ENCODE measurements around the gene HABP4.
A peak's percentile ranks its signal among the peaks of the same experiment; 100 is the strongest.

The HABP4 gene, protein sequence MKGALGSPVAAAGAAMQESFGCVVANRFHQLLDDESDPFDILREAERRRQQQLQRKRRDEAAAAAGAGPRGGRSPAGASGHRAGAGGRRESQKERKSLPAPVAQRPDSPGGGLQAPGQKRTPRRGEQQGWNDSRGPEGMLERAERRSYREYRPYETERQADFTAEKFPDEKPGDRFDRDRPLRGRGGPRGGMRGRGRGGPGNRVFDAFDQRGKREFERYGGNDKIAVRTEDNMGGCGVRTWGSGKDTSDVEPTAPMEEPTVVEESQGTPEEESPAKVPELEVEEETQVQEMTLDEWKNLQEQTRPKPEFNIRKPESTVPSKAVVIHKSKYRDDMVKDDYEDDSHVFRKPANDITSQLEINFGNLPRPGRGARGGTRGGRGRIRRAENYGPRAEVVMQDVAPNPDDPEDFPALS

DNA sequence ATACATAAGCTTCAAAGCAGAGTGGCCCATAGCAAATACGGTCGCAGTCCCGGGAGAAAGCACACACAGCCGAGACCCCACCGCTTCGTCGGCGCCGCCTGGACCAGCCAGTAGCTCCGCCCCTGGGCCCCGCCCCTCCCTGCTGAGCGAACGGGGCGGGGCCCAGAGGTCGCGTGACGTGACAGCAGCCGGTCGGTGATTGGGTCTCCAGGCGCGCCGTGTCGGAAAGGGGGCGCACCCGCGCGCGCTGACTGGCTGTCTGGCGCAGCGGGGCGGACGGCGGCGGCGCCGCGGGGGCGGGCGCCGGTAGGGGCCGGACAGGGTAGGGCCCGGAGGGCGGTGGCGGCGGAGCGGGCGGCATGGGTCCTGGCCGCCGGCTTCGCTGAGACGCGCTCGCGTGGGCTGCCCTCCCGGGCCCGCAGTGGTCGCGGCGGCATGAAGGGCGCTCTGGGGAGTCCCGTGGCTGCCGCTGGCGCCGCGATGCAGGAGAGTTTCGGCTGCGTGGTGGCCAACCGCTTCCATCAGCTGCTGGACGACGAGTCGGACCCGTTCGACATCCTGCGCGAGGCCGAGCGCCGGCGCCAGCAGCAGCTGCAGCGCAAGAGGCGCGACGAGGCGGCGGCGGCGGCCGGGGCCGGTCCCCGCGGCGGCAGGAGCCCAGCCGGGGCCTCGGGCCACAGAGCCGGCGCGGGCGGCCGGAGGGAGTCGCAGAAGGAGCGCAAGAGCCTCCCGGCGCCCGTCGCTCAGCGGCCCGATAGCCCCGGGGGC lies at the start of gene HABP4:
HABP4 (plus strand) TSS at position 325 of the 768 bp plus-strand sequence; CDS start at position 436, 111 bp downstream.
- DNase-seq, result peak; percentile 96

DNA sequence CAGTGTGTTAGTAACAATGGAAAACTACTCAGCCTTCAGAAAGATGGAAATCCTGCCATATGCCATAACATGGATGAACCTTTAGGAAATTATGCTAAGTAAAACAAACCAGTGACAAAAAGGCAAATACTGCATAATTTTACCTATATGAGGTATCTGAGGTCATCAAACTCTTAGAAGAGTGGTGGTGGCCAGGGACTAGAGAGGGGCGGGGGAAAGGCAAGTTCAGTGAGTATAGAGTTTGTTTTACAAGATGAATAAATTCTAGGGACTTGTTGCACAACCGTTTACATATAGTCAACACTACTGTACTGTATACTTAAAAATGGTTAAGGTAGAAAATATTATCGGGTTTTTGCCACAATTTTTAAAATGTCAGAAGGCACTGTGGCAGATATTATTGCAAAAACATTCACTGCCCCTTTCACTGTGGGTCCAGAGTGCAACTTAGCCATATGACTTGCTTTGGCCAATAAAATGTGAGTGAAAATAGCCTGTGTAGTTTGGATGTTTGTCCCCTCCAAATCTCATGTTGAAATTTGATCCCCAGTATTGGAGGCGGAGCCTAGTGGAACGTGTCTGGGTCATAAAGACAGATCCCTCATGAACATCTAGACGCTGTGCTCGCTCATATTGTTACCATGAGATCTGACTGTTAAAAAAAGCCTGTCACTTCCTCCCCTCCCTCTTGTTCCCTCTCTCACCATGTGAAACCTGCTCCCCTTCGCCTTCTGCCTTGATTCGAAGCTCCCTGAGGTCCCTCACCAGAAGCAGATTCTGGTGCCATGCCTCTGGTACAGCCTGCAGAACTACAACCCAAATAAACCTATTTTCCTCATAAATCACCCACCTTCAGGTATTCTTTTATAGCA lies 41.3 kb upstream of the HABP4 start:
- no peak for DNase-seq

DNA sequence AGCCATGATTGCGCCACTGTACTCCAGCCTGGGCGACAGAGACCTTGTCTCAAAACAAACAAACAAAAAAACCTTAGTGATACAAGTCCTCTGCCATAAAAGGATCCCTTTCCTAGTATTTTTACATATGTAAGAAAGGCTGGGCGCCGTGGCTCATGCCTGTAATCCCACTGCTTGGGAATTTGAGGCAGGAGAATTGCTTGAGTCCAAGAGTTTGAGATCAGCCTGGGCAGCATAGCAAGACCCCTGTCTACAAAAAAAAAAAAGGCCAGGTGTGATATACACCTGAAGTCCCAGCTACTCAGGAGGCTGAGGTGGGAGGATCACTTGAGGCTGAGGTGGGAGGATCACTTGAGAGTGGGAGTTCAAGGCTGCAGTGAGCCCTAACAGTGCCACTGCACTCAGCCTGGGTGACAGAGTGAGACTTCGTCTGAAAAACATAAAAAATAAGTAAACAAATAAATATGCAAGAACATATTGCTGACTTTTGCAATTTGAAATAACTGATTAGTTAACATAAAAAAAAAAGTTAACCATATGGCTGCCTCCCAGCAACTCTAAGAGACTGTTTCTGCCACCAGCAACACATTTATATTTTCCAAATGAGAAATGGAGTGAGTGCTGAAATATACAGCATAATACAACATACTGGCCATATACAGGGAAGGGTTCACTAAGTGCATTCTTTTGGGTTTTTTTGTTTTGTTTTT lies 38.7 kb upstream of the HABP4 start:
- peak; percentile 22 for DNase-seq

DNA sequence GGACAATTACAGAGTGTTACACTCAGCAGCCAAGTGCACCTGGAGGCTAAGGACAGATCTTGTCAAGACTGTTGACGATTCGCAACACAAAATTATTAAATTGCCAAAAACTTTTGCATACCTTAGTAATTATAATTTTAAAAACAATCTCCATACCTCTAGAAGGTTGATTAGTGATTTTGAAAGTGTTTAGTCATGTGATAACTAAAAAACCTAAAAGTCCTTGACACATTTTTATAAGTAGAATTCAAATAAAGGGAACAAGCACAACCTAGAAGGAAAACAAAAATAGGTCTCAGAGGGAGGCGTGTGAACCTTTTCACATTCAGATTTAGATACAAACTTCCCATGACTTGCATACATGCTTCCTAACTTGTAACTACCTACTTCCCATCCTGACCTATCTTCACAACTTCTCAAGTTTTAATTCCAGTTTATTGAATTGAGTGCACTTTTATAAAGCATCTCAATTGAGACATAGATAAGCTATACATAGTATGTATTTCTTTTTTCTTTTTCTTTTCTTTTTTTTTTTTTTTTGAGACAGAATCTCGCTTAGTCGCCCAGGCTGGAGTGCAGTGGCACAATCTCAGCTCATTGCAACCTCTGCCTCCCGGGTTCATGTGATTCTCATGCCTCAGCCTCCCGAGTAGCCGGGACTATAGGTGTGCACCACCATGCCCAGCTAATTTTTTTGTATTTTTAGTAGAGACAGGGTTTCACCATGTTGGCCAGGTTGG lies 37.6 kb upstream of the HABP4 start:
- DNase-seq, result no peak

DNA sequence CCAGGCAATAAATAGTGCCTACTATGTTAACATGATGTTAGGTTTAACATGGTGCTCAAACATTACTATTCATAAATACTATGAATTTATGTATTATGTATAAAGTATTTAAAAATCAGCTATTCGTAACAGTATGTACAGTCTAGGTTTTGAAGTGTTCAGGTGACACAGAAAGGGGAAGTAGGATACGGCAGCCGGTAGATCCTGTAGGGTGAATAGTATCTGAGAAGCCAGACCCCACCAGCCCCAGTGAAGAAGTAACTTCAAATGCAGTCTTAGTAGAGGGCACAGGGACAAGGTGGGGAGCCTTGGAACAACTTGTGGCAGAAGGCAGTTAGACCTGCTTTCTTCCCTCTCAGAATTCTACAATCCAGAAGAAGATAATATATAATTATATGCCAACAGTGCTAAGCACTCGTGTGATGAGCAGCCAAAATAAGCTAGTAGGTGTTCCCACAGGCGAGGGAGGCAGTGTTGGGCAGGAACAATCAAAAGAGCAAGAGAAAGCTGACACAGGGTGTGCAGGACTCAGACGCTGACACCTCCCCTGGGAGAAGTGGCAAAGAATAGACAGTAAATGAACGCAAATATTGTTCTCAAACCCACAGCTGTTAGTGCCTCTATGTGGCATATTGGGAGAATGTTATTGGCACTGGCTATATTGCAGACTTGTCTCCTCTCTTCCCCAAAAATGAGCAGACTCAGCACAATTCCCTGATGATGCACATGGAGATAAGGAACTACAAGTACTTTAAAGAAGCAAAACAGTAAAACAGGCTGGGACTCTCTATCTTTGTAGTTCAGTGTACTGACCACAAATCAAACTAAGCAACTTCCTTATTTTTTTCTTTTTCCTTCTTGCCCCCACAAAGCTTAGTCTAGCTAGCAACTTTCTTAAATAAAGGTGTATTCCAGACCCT lies 36.4 kb upstream of the HABP4 start:
- no peak for DNase-seq

DNA sequence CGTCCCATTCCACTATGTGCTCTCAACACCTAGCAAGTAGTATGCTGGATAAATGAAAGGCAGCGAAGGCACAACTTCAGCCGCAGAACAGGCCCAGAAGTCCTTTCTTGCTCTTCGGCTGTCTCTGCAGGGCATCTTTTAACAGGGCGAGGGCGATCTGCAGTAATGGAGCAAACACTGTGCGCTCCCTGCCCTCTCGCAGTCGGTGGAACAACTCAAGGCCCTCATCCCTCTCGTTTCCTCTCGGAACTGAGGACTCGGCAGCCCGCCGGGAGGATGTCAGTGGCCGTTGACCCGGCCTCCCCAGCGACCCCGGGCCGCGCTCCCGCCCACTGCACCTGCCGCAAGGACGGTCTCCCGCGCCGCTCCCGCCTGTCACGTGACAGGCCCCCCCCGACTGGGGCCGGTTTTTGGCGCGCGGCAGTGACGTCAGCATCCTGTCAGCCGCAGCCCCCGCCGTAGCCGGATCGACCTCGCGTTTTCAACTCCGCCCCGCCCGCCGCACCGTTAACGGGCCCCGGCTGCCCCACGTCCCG lies 32.9 kb upstream of the HABP4 start:
- peak; percentile 92 for DNase-seq

DNA sequence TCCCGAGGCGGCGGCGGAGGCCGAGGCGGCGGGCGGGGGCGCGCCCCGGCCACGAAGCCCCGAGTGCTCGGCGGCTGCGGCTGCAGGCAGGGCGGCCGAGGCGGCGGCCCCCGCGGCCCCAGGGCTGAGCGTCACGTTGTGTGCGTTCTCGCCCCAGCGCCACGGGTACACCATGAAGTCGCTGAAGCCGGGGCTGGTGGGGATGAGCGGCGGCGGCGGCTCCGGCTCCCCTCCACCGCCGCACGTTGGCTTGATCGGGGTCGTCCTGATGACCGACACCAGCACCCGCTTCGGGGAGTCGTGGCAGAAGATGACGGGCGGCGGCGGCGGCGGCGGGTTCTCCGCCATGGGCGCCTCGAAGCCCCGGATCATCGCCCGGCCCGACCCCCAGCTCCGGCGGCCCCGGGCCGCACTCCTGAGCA lies 32.3 kb upstream of the HABP4 start:
- DNase-seq, result no peak

DNA sequence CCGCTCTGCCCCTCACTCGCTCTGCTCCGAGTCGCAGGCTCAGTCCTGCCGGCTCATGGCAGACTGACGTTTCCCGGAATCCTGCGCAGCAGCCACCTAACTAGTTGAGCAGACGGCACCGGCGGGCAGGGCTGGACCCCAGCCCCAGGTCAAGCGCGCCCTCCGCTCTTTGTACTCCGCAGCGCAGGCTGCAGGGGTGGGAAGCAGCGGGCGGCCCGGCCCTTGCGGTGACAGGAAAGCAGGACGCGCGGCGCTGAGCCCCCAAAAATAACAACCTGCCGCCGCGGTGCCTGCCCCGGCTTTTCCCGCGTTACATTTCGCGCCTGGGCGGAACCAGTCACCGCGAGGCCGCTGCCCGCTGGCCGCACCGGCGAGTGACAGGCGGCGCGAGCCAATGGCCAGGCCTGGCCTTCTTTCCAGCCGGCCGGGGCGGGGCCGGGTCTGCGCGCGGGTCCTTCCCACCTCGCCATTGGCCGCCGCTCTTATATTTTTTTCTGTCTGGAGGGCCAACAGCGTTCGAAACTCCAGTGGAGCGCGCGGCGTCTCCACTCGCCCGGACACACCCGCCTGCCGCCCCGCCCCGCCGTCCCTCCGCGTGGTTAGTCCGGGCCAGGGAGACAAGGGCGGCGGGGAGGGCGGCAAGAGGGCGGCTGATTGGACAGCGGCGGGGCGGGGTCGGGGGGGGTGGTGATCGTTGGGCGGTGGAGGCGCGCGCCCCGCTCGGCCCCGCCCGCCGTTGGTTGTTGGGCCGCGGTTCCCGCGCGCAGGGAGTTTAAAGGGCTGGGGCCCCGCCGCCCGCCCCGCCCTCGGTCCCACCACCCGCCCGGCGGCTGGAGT lies 31.7 kb upstream of the HABP4 start, which contains the start of gene ZNF367:
ZNF367 (minus strand) TSS at position 288 of the 837 bp plus-strand sequence. CDS start 338 bp downstream, outside the sequence.
- peak; percentile 98 for DNase-seq

DNA sequence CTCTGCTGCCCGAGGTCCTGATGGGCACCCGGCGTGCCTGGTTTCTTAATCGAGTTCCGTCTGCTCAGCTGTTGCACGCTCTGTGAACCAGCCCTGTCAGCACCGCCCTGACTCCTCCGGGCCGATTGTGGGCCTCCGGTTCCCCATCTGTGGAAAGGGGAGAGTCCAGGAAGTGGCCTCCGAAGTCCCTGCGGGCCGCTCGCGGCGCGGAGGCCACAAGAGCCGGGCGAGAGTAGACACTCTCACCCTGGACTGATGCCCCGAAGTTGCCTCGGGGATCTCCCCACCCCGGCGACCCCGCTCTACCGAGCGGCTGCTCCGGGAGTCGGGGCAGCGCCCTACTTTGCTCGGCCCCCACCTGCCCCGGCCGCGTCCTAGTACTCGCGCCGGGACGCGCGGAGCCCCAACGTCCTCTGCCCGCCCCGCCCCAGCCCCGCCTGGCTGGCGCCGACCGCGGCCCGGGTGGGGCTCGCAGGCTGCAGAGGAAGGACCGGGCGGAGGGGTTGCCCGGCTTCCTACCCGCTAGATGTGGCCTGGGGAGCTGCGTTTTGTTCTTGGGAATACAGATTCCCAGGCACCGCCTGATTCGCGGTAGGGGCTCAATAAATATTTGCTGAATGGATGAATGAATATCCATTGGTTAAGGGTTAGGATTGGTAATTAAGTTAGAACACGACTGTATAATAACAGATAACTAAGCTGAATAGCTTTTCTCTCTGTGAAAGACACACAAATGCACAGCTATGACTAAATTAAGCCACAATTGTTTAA lies 30.9 kb upstream of the HABP4 start:
- DNase-seq, result peak; percentile 83

DNA sequence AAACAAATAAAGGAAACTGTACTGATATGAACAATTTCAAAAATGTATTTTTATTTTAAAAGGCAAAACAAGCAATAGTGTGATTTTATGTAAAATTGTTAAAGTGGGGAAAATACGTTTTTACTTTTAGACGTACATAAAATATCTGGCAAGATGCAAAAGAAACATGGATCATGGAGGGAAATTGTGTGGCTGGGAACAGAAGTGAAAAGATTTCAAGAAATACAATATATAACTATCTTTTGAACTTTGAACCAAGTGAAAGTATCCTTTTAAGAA lies 30.3 kb upstream of the HABP4 start:
- DNase-seq, result no peak

DNA sequence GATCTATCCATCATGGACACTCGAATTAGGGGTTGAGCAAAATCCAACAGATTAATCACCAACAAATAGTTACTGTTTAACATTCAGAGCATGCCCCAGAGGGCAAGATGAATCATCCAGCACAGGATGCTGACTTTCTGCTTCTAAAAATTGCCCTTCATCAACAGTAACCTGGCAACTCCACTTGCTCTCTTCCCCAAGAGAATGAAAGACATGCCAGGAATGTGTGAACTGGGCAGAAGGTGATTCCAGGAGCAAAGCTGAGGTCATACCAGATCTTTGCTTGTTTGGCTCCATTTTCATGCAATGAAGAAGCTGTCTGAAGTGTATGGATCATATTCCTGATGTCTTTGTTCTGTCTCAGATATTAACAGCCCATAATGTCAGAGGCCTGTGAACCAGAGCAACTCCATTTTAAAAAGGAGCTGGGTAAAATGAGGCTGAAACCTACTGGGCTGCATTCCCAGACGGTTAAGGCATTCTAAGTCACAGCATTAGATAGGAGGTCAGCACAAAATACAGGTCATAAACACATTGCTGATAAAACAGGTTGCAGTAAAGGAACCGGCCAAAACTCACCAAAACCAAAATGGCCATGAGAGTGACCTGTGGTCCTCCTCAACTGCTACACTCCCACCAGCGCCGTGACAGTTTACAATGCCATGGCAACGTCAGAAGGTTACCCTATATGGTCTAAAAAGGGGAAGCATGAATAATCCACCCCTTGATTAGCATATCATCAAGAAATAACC lies 29.3 kb upstream of the HABP4 start:
- DNase-seq, result peak; percentile 73

DNA sequence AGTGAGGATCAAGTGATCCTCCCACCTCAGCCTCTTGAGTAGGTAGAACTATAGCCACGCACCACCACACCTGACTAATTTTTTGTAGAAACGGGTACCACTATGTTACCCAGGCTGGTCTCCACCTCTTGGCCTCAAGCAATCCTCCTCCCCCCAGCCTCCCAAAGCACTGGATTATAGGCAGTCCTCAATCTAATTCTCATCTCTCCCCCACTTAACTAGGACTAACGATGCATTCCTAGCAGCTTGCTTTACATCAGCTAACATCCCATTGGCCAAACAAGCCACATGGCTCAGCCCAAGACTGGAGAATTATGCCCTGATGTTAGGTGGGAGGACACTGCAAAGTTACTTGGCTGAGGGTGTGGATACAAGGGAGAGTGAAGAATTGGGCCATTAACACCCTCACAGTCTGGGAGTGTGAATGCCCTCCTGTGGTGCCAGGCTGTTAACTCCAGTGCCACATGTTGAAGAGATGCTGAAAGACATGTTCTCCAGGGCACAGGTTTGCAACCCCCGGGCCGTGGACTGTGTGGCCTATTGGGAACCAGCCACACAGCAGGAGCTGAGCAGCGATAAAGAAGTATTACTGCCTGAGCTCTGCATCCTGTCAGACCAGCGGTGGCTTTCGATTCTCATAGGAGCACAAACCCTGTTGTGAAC lies 26.5 kb upstream of the HABP4 start:
- DNase-seq, result no peak

DNA sequence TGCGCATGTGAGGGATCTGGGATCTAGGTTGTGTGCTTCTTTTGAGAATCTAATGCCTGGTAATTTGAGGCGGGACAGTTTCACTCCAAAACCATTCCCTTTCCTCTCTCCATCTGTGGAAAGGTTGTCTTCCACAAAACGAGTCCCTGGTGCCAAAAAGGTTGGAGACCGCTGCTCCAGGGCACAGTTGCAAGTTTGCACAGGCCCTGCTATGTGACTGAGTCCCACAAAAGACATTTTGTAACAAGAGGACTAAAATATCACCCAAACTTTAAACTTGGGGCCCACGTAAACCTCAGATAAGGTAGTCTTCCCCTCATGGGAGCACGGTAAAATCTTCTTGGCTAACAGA lies 26.0 kb upstream of the HABP4 start:
- no peak for DNase-seq

DNA sequence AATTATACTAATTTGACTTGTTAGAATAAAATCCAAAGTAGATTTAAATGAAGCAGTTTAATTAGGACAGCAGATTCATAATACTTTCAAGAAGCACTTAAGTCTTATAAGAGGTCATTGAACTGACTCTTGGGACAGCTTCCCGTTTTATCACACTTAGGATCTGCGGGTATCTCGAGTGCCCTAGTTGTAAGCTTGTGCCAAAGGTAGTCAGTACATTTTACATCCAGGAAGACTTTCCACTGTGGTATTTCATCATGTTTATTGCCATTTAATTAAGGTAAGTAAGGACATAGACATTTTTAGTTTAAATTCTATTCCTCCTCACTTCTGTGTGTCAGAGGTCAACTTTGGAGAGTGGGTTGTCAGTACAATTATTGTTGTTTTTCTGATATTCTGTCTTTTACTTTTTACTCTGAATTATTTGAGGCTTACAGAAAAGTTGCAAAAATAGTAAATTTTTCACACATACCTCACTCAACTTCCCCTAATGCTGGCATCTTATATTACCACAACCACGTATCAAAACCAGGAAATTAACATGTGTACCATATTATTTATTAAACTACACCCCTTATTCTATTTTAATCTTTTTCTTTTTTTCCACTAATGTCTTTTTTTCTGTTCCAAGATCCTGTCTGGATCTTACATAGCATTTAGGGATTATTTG lies 24.3 kb upstream of the HABP4 start:
- no peak for DNase-seq

DNA sequence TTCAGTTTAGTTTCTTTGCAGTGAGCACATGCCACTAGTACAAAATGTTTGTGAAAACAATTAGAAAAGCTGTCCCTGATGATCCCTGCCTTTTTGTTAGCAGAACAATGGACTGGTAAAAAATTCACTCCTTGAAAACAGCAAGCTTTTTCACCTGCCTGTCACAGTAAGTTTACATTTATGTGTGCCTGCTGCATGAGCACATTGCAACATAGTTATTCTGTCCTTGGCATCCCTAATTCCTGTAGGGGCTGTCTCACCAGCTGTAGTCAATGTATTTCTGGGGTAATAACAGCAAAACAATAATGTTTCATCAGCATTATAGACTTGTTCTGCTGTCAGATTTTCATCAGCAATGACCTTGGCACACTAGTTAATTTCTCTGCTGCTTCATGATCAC lies 20.2 kb upstream of the HABP4 start:
- no peak for DNase-seq

DNA sequence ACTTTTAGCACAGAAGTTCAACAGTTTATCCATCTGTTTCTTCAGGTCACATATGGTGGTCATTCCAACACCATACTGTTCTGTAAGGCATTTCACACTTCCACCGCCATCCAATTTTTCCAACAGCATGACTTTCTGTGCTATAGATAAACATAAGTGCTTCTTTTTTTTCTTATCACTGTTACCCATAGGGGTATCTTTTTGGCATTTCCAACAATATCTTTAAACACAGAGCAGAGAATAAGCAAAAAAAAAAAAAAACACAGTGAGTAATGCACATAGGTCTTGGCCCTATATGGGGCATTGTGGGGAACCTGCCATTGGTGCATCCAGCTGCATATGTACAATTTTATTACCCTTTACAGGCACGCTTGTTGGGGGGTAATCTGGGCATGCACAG lies 19.6 kb upstream of the HABP4 start:
- DNase-seq, result no peak

DNA sequence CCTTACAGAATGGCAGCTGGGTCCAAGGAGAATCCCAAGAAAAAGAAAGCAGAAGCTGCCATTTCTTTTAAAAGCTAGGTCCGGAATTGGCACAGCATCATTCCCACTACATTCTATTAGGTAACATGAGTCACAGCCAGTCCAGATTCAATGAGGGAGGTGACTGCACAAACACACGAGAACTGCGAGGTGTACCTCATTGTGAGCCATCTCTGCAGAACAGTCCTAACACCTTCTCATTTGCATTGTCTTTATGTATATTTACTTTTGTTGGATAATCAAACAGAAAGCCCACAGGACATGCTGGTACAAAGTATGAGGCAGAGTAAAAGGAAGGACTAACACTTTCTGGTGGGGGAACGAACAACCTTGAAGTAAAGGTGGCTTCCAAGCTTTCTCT lies 14.6 kb upstream of the HABP4 start:
- DNase-seq, result no peak
